Heart right ventricle (tissue), 16 donors: ENCODE data around the gene RANBP9. TPM values are rescaled to one million over a fixed set of nuclear protein-coding genes. Genes with fewer than 3 reads are reported as not detected.

Experiments
- ATAC-seq, 8 donors: fragments of 200-7000 bp; cut with Tn5 transposase; one replicate each; pipeline ENCODE4 v1.9.1; 2020; ENCODE audit warnings: mild to moderate bottlenecking in 8 of 8, moderate library complexity in 8 of 8, moderate number of reproducible peaks in 1 of 8
- DNase-seq, 2 donors: peaks; one replicate each; pipeline ENCODE4 v3.0.0-alpha.2; 2020
- H3K27ac ChIP-seq, 10 donors: fragments of 200-600 bp; sonication (generic) in 2 of 10; one replicate each; pipeline versions ENCODE4 v1.5.0 to v1.8.0; 2020 to 2022; ENCODE audit warnings: mild to moderate bottlenecking in 3 of 10
- H3K27me3 ChIP-seq, 7 donors: fragments of 200-600 bp; one replicate each; pipeline ENCODE4 v1.8.0; 2021 to 2022; ENCODE audit warnings: mild to moderate bottlenecking in 2 of 7
- H3K36me3 ChIP-seq, 9 donors: fragments of 200-600 bp; sonication (generic) in 1 of 9; one replicate each; pipeline versions ENCODE4 v1.5.0 to v1.8.0; 2020 to 2022; ENCODE audit warnings: mild to moderate bottlenecking in 2 of 9
- H3K4me1 ChIP-seq, 9 donors: fragments of 200-600 bp; sonication (generic) in 1 of 9; one replicate each; pipeline versions ENCODE4 v1.5.0 to v1.8.0; 2020 to 2022; ENCODE audit warnings: mild to moderate bottlenecking in 4 of 9
- H3K4me3 ChIP-seq, 10 donors: fragments of 200-600 bp; sonication (generic) in 2 of 10; one replicate each; pipeline versions ENCODE4 v1.5.0 to v1.8.0; 2020 to 2022; ENCODE audit warnings: mild to moderate bottlenecking in 7 of 10, moderate library complexity in 2 of 10
- H3K9me3 ChIP-seq, 11 donors: fragments of 200-600 bp in 10 of 11; sonication (generic) in 2 of 11; one replicate each; pipeline versions ENCODE4 v1.5.0 to v1.8.0; 2013 to 2022; ENCODE audit warnings: mild to moderate bottlenecking in 2 of 11, control low read depth in 1 of 11, moderate library complexity in 1 of 11
- CTCF ChIP-seq, 9 donors: fragments of 200-600 bp; sonication (generic) in 2 of 9; IDR thresholded peaks; one replicate each; pipeline versions ENCODE4 v1.5.0 to v1.8.0; 2021 to 2022; ENCODE audit warnings: antibody characterized with exemption in 9 of 9, mild to moderate bottlenecking in 5 of 9, moderate library complexity in 1 of 9
- WGBS, 2 donors: extraction: QIAGEN DNeasy Blood & Tissue Kit; methylation state at CpG; one replicate each; pipeline ENCODE4 v1.1.7; 2013; ENCODE audit warnings: inconsistent platforms in 1 of 2; 5-methylcytosine and 5-hydroxymethylcytosine counted together
- intact Hi-C, 10 donors: fragments of 100-400 bp; cut with DNase I; formaldehyde crosslinking; loops; one replicate each; pipeline versions ENCODE4 v1.11.1 to v1.14.2; 2022
- polyA plus RNA-seq, 2 donors: library from polyadenylated mRNA; stranded (reverse); fragments of 200-250 nt; gene quantifications; one replicate each; pipeline ENCODE4 v1.2.3, GENCODE V29; 2013
- total RNA-seq, 10 donors: library from RNA; stranded (reverse); fragmentation: NEBNext Ultra II Directional in 3 of 10; extraction: Animal tissue kit (Norgen Biotek cat#: 25700) in 3 of 10; gene quantifications; one replicate each; pipeline versions ENCODE4 v1.2.1 to v1.2.4, GENCODE V29; 2021 to 2023
- donor health status: Arrhythmogenic right ventricular cardiomyopathy.
- donor health status: ischemic (EF 13 %, LVEDD 7.1; RV severe dilation, severe dysfunction).
- donor health status: healthy with polysubstance abuse.
- donor health status: DM: no; HTN: yes; CAD: no.
- donor health status: DM: no; HTN: no; CAD: no.
- donor health status: ischemic (EF 25% LVEDD 6.9; RV normal size, moderate dysfunction).
- donor health status: ischemic (EF 25% LVEDD 5.7; RV mildly dilated, moderate dysfunction).
- donor health status: healthy.
- donor health status: DM: yes; HTN: yes; CAD: no.
- donor health status: Ischemic cardiomyopathy.
- donor health status: ischemic (EF 35%, LVEDD 5.7; RV mildly dilated, moderate dysfunction).
- donor health status: nonischemic (EF 11% LVEDD 7.7; RV severe dilation, severe dysfunction).
- donor health status: DM: yes; HTN: yes; CAD: no.
- donor health status: PGD.
- donor health status: ischemic (EF 29% LVEDD 5.4; RV normal size, mild dysfunction).
- donor health status: nonischemic (EF 23%, LVEDD 6.1; RV moderate dilation, normal function).

Gene RANBP9
- total and polyA plus RNA-seq, 12 donors = 10.0 to 41.6 (median 33.8) TPM

- intact Hi-C loops = no loop called here
- peaks cover 2 to 78% (median 37%) of the 10 kb centered on the region in 9 donors for H3K4me1 ChIP-seq
- no peak for ATAC-seq
- H3K27ac ChIP-seq = no peak overlapping the region
- no peak overlapping the region for H3K4me3 ChIP-seq
- H3K9me3 ChIP-seq = no peaks in the 10 kb centered on the region
- TF ChIP-seq CTCF (IDR thresholded peaks at IDR 0.05) = no peak
- H3K36me3 ChIP-seq = peaks cover 0 to 7% (median 0%) of the 10 kb centered on the region in 9 donors
- 96 to 97% methylated on average over 5 of the region's 5 CpGs for WGBS, 2 donors
- H3K27me3 ChIP-seq = no peaks in the 10 kb centered on the region
- DNase-seq = no peak
These were observed 12.9 kb downstream of the RANBP9 start for GRCh38 chr6:13698715-13699114.

- no peak for DNase-seq
- H3K4me3 ChIP-seq = no peak overlapping the region
- no peak for ATAC-seq
- no peaks in the 10 kb centered on the region for H3K9me3 ChIP-seq
- intact Hi-C loops = no loop called here
- peak overlapping the region in 1 of 10 donors; percentile 18 for H3K27ac ChIP-seq
- 98 to 100% methylated on average over 2 of the region's 2 CpGs for WGBS, 2 donors
- H3K4me1 ChIP-seq = peaks cover 2 to 69% (median 37%) of the 10 kb centered on the region in 9 donors
- no peak for TF ChIP-seq CTCF (IDR thresholded peaks at IDR 0.05)
- H3K27me3 ChIP-seq = no peaks in the 10 kb centered on the region
- H3K36me3 ChIP-seq = peaks cover 0 to 10% (median 0%) of the 10 kb centered on the region in 9 donors
These were observed 13.8 kb downstream of the RANBP9 start for GRCh38 chr6:13697857-13698256.

GRCh38 chr6:13696226-13696625, 15.4 kb downstream of the RANBP9 start:
- ATAC-seq (no peak), DNase-seq (no peak)
- intact Hi-C loops = no loop called here
- Histone ChIP-seq H3K27ac (no peak overlapping the region), H3K36me3 (peaks cover 0 to 13% (median 0%) of the 10 kb centered on the region in 9 donors), H3K9me3 (no peaks in the 10 kb centered on the region), H3K4me1 (peaks cover 2 to 63% (median 38%) of the 10 kb centered on the region in 9 donors), H3K4me3 (no peak overlapping the region), H3K27me3 (no peaks in the 10 kb centered on the region)
- WGBS, 2 donors = 89 to 94% methylated on average over 1 of the region's 1 CpG
- no peak for TF ChIP-seq CTCF (IDR thresholded peaks at IDR 0.05)

GRCh38 chr6:13695252-13695651, 16.4 kb downstream of the RANBP9 start:
- ATAC-seq = no peak
- Histone ChIP-seq H3K4me1 (peaks cover 2 to 63% (median 44%) of the 10 kb centered on the region in 9 donors), H3K9me3 (no peaks in the 10 kb centered on the region), H3K27ac (peak overlapping the region in 1 of 10 donors; percentile 59), H3K4me3 (no peak overlapping the region), H3K27me3 (no peaks in the 10 kb centered on the region), H3K36me3 (peaks cover 0 to 13% (median 0%) of the 10 kb centered on the region in 9 donors)
- intact Hi-C loops = no loop called here
- TF ChIP-seq CTCF (IDR thresholded peaks at IDR 0.05) = no peak
- DNase-seq = no peak
- 58 to 62% methylated on average over 1 of the region's 1 CpG for WGBS, 2 donors
